Measurements from ENCODE around the gene ZBTB48. TPM values are rescaled to one million over a fixed set of nuclear protein-coding genes. Genes with fewer than 3 reads are reported as not detected.

The ZBTB48 gene
- total RNA-seq, 1 experiment from 2014 or later: 24.4 TPM

DNA sequence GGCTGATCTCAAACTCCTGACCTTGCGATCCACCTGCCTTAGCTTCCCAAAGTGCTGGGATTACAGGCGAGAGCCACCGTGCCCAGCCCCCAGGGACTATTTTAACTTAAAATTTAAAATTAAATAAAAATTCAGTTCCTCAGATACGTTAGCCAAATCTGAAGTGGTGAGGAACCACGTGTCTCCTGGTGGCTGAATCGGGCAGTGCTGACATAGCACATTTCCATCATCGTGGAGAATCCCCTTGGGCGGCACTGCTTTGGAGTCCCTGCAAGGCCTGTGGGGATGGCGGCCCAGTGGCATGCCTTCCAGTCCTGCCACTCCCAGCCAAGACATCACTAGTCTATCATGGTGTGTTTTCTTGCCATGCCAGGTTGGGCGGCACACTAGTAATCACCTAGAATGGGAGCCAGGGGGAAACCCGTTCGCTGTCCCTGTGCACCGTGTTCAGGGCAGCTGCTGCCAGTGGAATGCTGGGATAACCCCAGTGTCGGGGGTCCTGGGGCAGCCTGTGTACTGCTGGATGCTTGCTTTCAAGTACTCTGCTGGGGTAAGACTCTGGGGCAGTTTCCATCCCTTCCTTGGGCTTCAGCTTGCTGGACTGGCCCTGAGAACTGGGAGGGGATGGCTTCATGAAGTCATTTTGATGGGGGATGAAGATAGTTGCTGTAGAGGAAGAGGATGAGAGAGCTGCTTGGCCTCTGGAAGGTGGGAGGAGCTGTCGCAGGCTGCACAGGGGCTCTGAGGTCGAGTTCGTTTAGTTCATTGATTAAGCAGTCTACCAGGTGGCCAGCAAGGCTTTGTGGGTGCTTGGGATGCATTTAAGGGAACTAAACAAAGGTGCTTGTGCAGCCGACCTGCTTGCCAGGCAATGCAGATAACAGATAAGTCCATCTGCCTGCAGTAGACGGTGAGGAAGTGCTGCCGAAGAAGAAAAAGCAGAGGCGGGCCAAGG is 4.6 kb downstream of the ZBTB48 start:
- H3K4me1 Mint-ChIP-seq (ENCODE audit: low read depth, unreplicated experiment): peaks cover 2% of the 10 kb centered on the region
- H3K36me3 Mint-ChIP-seq (ENCODE audit: insufficient read depth, unreplicated experiment): peaks cover 37% of the 10 kb centered on the region
- CTCF ChIA-PET: interaction anchor here (0.7 kb wide), 1 partner anchor 16 kb away, joined by 3 read pairs; no protein-coding TSS in a partner anchor
- TF ChIP-seq, protein P1, sequence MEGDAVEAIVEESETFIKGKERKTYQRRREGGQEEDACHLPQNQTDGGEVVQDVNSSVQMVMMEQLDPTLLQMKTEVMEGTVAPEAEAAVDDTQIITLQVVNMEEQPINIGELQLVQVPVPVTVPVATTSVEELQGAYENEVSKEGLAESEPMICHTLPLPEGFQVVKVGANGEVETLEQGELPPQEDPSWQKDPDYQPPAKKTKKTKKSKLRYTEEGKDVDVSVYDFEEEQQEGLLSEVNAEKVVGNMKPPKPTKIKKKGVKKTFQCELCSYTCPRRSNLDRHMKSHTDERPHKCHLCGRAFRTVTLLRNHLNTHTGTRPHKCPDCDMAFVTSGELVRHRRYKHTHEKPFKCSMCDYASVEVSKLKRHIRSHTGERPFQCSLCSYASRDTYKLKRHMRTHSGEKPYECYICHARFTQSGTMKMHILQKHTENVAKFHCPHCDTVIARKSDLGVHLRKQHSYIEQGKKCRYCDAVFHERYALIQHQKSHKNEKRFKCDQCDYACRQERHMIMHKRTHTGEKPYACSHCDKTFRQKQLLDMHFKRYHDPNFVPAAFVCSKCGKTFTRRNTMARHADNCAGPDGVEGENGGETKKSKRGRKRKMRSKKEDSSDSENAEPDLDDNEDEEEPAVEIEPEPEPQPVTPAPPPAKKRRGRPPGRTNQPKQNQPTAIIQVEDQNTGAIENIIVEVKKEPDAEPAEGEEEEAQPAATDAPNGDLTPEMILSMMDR (IDR thresholded peaks at IDR 0.05; ENCODE audit: unreplicated experiment): peak; percentile 27
- no peak overlapping the region for H3K27ac Mint-ChIP-seq (ENCODE audit: unreplicated experiment)
- no peak overlapping the region for H3K4me3 Mint-ChIP-seq (ENCODE audit: low read depth, unreplicated experiment)
- H3K9me3 Mint-ChIP-seq (ENCODE audit: low read depth, unreplicated experiment): no peaks in the 10 kb centered on the region
- BruUV-seq (replicated peaks): no TSS peak
- intact Hi-C loops (cut with micrococcal nuclease; ENCODE audit: unreplicated experiment): no loop called here
- no peaks in the 10 kb centered on the region for H3K27me3 Mint-ChIP-seq (ENCODE audit: unreplicated experiment)
- no peak for DNase-seq

DNA sequence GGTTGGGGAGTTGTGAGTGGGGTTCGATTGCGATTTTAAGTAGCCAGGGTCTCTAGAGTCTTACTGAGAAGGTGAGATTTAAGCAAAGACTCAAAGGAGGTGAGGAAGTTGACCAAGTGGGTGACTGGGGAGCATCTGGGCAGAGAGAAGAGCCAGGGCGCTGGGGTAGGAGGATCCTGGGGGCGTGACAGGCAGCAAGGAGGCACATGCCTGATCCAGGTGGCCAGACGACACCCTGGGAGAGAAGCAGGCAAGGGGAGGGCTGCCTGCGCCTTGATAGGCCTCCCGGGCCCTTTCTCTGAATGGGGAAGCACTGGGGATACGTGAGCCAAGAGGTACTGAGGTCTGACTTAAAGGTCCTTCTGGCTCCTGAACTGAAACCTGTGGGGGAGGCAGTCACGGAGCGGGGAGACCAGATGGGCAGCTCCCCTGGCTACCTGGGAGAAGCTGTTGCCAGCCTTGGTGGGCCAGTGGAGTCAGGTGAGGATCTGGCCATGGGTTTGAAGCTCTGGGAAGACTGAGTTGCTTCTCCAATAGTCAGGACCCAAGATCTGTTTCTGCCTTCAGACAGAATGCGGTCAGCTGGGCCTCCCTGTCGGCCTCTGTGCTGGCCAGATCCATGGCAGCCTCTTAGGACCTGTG is 5.4 kb downstream of the ZBTB48 start:
- intact Hi-C loops (cut with micrococcal nuclease; ENCODE audit: unreplicated experiment): no loop called here
- no peak for DNase-seq
- CTCF ChIA-PET: no interaction called here
- BruUV-seq (replicated peaks): no TSS peak
- Mint-ChIP-seq H3K4me3 (ENCODE audit: low read depth, unreplicated experiment) (no peak overlapping the region), H3K4me1 (ENCODE audit: low read depth, unreplicated experiment) (no peaks in the 10 kb centered on the region), H3K27ac (ENCODE audit: unreplicated experiment) (no peak overlapping the region), H3K36me3 (ENCODE audit: insufficient read depth, unreplicated experiment) (peaks cover 29% of the 10 kb centered on the region), H3K27me3 (ENCODE audit: unreplicated experiment) (no peaks in the 10 kb centered on the region), H3K9me3 (ENCODE audit: low read depth, unreplicated experiment) (no peaks in the 10 kb centered on the region)
- TF ChIP-seq, protein P1 (IDR thresholded peaks at IDR 0.05; ENCODE audit: unreplicated experiment): no peak

DNA sequence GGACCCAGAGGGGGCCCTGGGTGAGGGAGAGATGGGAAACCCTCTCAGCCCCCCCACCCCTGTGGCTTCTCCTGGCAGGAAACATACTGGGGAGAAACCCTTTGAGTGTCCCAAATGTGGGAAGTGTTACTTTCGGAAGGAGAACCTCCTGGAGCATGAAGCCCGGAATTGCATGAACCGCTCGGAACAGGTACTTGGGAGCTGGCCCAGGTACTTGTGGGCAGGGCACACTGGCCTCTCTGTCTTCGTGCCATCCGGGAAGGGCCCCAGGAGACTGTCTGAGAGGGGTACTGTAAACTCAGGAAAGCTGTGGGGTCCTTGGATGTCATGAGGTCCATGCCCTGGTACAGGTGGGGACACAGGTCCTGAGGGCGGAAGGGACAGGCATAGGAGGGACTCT is 6.0 kb downstream of the ZBTB48 start:
- CTCF ChIA-PET: no interaction called here
- TF ChIP-seq, protein P1 (IDR thresholded peaks at IDR 0.05; ENCODE audit: unreplicated experiment): no peak
- DNase-seq: no peak
- BruUV-seq (replicated peaks): no TSS peak
- H3K4me3 Mint-ChIP-seq (ENCODE audit: low read depth, unreplicated experiment): no peak overlapping the region
- H3K27me3 Mint-ChIP-seq (ENCODE audit: unreplicated experiment): no peaks in the 10 kb centered on the region
- intact Hi-C loops (cut with micrococcal nuclease; ENCODE audit: unreplicated experiment): no loop called here
- no peak overlapping the region for H3K27ac Mint-ChIP-seq (ENCODE audit: unreplicated experiment)
- no peaks in the 10 kb centered on the region for H3K4me1 Mint-ChIP-seq (ENCODE audit: low read depth, unreplicated experiment)
- peaks cover 23% of the 10 kb centered on the region for H3K36me3 Mint-ChIP-seq (ENCODE audit: insufficient read depth, unreplicated experiment)
- no peaks in the 10 kb centered on the region for H3K9me3 Mint-ChIP-seq (ENCODE audit: low read depth, unreplicated experiment)

DNA sequence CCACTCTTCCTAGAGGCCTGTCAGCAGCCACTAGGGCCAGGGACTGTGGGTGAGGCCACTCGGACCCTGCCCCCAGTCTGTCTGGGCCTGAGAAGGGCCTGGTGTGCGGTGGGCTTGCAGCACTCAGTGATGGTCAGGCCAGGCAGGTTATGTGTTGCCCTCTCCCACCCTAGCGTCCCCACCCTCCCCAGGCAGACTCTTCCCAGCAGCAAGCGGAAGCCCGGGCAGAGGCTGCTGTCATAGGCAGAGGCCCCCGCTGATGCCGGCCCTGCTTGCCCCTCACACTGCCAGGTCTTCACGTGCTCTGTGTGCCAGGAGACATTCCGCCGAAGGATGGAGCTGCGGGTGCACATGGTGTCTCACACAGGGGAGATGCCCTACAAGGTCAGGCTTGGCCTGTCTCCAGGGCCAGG is 6.6 kb downstream of the ZBTB48 start:
- intact Hi-C loops (cut with micrococcal nuclease; ENCODE audit: unreplicated experiment): no loop called here
- H3K27me3 Mint-ChIP-seq (ENCODE audit: unreplicated experiment): no peaks in the 10 kb centered on the region
- no peak overlapping the region for H3K27ac Mint-ChIP-seq (ENCODE audit: unreplicated experiment)
- TF ChIP-seq, protein P1 (IDR thresholded peaks at IDR 0.05; ENCODE audit: unreplicated experiment): no peak
- no TSS peak for BruUV-seq (replicated peaks)
- H3K9me3 Mint-ChIP-seq (ENCODE audit: low read depth, unreplicated experiment): no peaks in the 10 kb centered on the region
- DNase-seq: no peak
- peaks cover 18% of the 10 kb centered on the region for H3K36me3 Mint-ChIP-seq (ENCODE audit: insufficient read depth, unreplicated experiment)
- no peak overlapping the region for H3K4me3 Mint-ChIP-seq (ENCODE audit: low read depth, unreplicated experiment)
- CTCF ChIA-PET: interaction anchor here (0.7 kb wide), 1 partner anchor 32 kb away, joined by 4 read pairs; the partner anchor contains the start of gene NOL9
- H3K4me1 Mint-ChIP-seq (ENCODE audit: low read depth, unreplicated experiment): no peaks in the 10 kb centered on the region

All from Calu3 (cell line).